GM18526 (cell line): Measurements from ENCODE around the gene PRR33.

Experiments
- POLR2A ChIP-seq: IDR thresholded peaks from 3 replicates; pipeline ENCODE4 v1.6.1; 2011; ENCODE audit not compliant: insufficient read length; ENCODE audit errors: extremely low read depth

Gene PRR33

GRCh38 chr11:1912289-1912878 is 20.7 kb upstream of the PRR33 start:
- no peak for TF ChIP-seq POLR2A

- no peak for TF ChIP-seq POLR2A
Observed at GRCh38 chr11:1909524-1909923, 17.8 kb upstream of the PRR33 start.

GRCh38 chr11:1908618-1909017 is 16.9 kb upstream of the PRR33 start:
- no peak for TF ChIP-seq POLR2A

GRCh38 chr11:1906611-1907423 is 15.1 kb upstream of the PRR33 start:
- no peak for TF ChIP-seq POLR2A

GRCh38 chr11:1906181-1906580 is 14.5 kb upstream of the PRR33 start:
- no peak for TF ChIP-seq POLR2A

- no peak for TF ChIP-seq POLR2A
Observed at GRCh38 chr11:1899686-1900085, 8.0 kb upstream of the PRR33 start.

- no peak for TF ChIP-seq POLR2A
Observed at GRCh38 chr11:1899090-1899489, 7.4 kb upstream of the PRR33 start.

- no peak for TF ChIP-seq POLR2A
Observed at GRCh38 chr11:1896923-1897322, 5.2 kb upstream of the PRR33 start.

- TF ChIP-seq POLR2A = no peak
Observed at GRCh38 chr11:1896468-1896867, 4.8 kb upstream of the PRR33 start.

GRCh38 chr11:1894759-1895158 is 3.1 kb upstream of the PRR33 start:
- TF ChIP-seq POLR2A = no peak

- TF ChIP-seq POLR2A = no peak
Observed at GRCh38 chr11:1893581-1894359, 2.1 kb upstream of the PRR33 start.

GRCh38 chr11:1892558-1892957 is 863 bp upstream of the PRR33 start:
- TF ChIP-seq POLR2A = no peak

- TF ChIP-seq POLR2A = no peak
Observed at GRCh38 chr11:1892116-1892515, 421 bp upstream of the PRR33 start.

GRCh38 chr11:1890856-1891830 is 552 bp downstream of the PRR33 start:
- TF ChIP-seq POLR2A = no peak
